AG04450 (cell line): ENCODE results near the gene TNFAIP8. TPM values are rescaled to one million over a fixed set of nuclear protein-coding genes. Genes with fewer than 3 reads are reported as not detected.

Experiments
- CTCF ChIA-PET: fragments of 300-600, 350-600 bp; formaldehyde crosslinking; extraction: SDS; loops from one replicate; lab custom pipeline; 2022; ENCODE audit warnings: antibody characterized with exemption, inconsistent platforms; lab: Charles Lee
- POLR2A ChIA-PET: fragments of 350-600 bp; formaldehyde crosslinking; extraction: SDS; loops from one replicate; lab custom pipeline; 2021; ENCODE audit warnings: antibody characterized with exemption, inconsistent platforms; lab: Yijun Ruan, JAX
- DNase-seq: peaks from one replicate; pipeline ENCODE4 v3.0.0-alpha.2; 2011; ENCODE audit warnings: low read depth, low spot score
- H3K27ac ChIP-seq: one replicate; pipeline ENCODE4 v1.5.1; 2012; ENCODE audit warnings: low read depth, low read length, control low read depth
- H3K27me3 ChIP-seq: one replicate; pipeline ENCODE4 v1.6.0; 2012; ENCODE audit warnings: low read length; ENCODE audit not compliant: control insufficient read depth, insufficient read depth
- H3K4me3 ChIP-seq: 2 replicates; pipeline ENCODE4 v1.5.1; 2011; ENCODE audit warnings: mild to moderate bottlenecking, low read depth, low read length, control low read depth
- H3K9me3 ChIP-seq: 2 replicates; pipeline ENCODE4 v1.5.1; 2012; ENCODE audit warnings: low read length; ENCODE audit not compliant: control insufficient read depth, insufficient read depth
- polyA plus RNA-seq: library from polyadenylated mRNA; depleted of rRNA; stranded (reverse); fragments of >200 nt; gene quantifications from 2 replicates; pipeline ENCODE4 v1.2.3, GENCODE V29; 2011
- TF ChIP-seq, protein P1 (sequence below): IDR thresholded peaks from 2 replicates; pipeline ENCODE4 v1.5.1; 2011; ENCODE audit warnings: low read depth, low read length, control low read depth, inconsistent platforms

TNFAIP8 gene
- polyA plus RNA-seq, 1 experiment, result 56.4 TPM

DNA sequence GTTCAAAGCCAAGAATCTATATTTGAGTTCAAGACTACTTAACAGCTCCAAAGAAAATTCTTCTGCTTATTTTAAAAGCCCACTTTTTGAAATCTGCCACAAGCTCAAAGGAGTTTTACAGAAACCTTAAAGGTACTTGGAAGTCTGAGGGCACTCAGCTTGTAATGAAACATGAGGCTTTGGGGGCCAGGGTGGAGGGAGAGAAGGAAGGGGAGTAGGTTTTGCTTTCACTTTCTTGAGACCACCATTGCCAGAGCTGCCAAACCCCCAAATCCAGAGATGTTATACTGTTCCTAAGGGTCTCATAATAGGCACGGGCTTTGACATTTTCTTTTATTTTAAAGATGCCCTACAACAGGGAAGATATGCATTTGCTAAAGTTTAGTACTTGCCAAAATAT lies 42.6 kb upstream of the TNFAIP8 start:
- Histone ChIP-seq H3K9me3 (no peaks in the 10 kb centered on the region), H3K4me3 (no peak overlapping the region), H3K27ac (no peak overlapping the region), H3K27me3 (no peaks in the 10 kb centered on the region)
- TF ChIP-seq, protein P1, sequence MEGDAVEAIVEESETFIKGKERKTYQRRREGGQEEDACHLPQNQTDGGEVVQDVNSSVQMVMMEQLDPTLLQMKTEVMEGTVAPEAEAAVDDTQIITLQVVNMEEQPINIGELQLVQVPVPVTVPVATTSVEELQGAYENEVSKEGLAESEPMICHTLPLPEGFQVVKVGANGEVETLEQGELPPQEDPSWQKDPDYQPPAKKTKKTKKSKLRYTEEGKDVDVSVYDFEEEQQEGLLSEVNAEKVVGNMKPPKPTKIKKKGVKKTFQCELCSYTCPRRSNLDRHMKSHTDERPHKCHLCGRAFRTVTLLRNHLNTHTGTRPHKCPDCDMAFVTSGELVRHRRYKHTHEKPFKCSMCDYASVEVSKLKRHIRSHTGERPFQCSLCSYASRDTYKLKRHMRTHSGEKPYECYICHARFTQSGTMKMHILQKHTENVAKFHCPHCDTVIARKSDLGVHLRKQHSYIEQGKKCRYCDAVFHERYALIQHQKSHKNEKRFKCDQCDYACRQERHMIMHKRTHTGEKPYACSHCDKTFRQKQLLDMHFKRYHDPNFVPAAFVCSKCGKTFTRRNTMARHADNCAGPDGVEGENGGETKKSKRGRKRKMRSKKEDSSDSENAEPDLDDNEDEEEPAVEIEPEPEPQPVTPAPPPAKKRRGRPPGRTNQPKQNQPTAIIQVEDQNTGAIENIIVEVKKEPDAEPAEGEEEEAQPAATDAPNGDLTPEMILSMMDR, result no peak
- ChIA-PET POLR2A (interaction anchor here (0.6 to 2.5 kb wide), 2 partner anchors 10 to 23 kb away, joined by 4 to 7 read pairs; no protein-coding TSS in a partner anchor), CTCF (interaction anchor here (0.6 to 1.5 kb wide), 4 partner anchors 78 to 1311 kb away, joined by 6 to 8 read pairs (median 8); no protein-coding TSS in a partner anchor)
- DNase-seq, result no peak

DNA sequence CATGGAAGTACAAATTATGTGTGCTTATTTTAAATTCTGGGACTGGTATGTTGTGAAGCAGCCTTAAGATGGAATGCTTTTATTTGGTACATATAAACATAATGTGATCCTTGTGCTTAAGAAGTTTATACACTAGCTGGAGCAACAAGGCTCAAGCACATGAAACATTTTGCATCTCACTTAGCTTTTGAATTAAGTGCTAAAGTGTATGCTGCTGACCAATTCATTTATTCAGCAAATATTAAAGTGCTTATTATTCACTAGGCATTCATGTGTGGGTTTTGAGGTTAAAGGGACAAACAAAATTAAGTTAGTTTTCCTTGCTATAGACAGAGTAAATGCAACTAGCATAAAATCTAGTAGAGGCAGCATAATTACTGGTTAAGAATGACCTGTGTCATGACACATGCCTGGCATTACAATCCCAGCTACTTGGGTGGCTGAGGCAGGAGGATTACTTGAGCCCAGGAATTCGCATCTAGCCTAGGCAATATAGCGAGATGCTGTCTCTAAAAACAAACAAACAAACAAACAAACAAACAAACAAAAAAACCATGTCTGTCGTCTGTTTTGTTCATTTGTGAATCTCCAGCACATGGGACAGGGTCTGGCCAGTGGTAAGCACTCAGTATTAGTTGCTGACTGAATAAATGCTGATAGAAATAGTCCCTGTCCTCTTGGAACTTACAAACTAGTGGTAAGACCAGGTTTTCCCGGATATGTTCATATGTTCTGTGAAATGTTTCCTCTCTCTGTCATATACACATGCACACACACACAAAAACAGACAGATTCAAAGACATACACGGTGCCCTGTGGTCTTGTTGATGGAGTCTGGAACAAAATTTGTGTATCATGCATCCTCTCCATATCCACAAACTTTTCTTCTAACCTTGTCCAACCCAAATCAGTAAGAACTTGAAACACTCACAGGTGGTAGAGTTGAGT lies 41.9 kb upstream of the TNFAIP8 start:
- CTCF ChIA-PET, result interaction anchor here (1.2 to 1.5 kb wide), 2 partner anchors 98 to 292 kb away, joined by 6 to 7 read pairs; no protein-coding TSS in a partner anchor
- Histone ChIP-seq H3K4me3 (no peak overlapping the region), H3K9me3 (no peaks in the 10 kb centered on the region), H3K27ac (peak overlapping the region; percentile 39), H3K27me3 (no peaks in the 10 kb centered on the region)
- no peak for DNase-seq
- POLR2A ChIA-PET, result interaction anchor here (0.6 to 2.5 kb wide), 2 partner anchors 11 to 24 kb away, joined by 4 to 7 read pairs; no protein-coding TSS in a partner anchor
- TF ChIP-seq, protein P1, result no peak

GRCh38 chr5:119315516-119315949 lies 40.3 kb upstream of the TNFAIP8 start:
- H3K9me3 ChIP-seq, result no peaks in the 10 kb centered on the region
- ChIA-PET POLR2A (no interaction called here), CTCF (interaction anchor here (0.8 to 1.8 kb wide), 5 partner anchors 11 to 327 kb away, joined by 3 to 8 read pairs (median 4); partner anchors contain the start of gene DTWD2)
- no peak overlapping the region for H3K4me3 ChIP-seq
- no peak overlapping the region for H3K27ac ChIP-seq
- no peak for DNase-seq
- no peaks in the 10 kb centered on the region for H3K27me3 ChIP-seq
- TF ChIP-seq, protein P1, result no peak

GRCh38 chr5:119316086-119316485 lies 39.7 kb upstream of the TNFAIP8 start:
- CTCF ChIA-PET, result interaction anchor here (0.7 to 1.8 kb wide), 6 partner anchors 11 to 328 kb away, joined by 3 to 8 read pairs (median 4); partner anchors contain the start of gene DTWD2
- POLR2A ChIA-PET, result no interaction called here
- H3K27ac ChIP-seq, result no peak overlapping the region
- no peak for DNase-seq
- H3K9me3 ChIP-seq, result no peaks in the 10 kb centered on the region
- TF ChIP-seq, protein P1, result no peak
- H3K4me3 ChIP-seq, result no peak overlapping the region
- no peaks in the 10 kb centered on the region for H3K27me3 ChIP-seq
